NCI-H1092 (cell line): ENCODE data around the gene CTNNA1.
"Not testable (repeated sequence)": the region's sequence is repeated elsewhere in the genome, so short reads cannot be mapped to it uniquely, and the experiment has no call there.

Source experiments
- DNase-seq: peaks from one replicate; lab custom pipeline; 2025; lab: John Stamatoyannopoulos, UW

The CTNNA1 gene

DNA sequence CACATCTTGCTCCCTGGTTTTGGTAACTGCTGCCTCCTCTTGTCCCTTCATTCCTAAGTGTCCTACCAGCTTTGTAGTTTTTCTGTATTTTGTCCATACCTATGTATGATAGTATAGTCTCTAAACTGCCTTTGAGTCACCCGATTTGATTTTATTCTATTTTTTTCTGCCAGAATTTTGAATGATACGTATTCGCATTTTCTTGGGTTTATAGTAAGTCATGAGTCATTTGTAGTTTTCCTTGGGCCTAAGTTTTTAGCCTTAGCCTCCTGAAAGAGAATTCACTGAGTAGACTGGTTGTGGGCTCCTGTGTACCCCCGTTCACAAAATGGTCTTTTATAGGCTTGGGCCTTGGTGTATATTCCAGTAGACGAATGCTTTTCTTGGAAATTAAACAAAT, 62.3 kb downstream of the CTNNA1 start:
- no peak for DNase-seq

- no peak for DNase-seq
These were observed 64.0 kb downstream of the CTNNA1 start for GRCh38 chr5:138817241-138817640.

GRCh38 chr5:138819081-138819480, 65.9 kb downstream of the CTNNA1 start:
- no peak for DNase-seq

- no peak for DNase-seq
These were observed 67.5 kb downstream of the CTNNA1 start for GRCh38 chr5:138820695-138821094.

- DNase-seq, result no peak
These were observed 71.3 kb downstream of the CTNNA1 start for GRCh38 chr5:138824516-138824915.

DNA sequence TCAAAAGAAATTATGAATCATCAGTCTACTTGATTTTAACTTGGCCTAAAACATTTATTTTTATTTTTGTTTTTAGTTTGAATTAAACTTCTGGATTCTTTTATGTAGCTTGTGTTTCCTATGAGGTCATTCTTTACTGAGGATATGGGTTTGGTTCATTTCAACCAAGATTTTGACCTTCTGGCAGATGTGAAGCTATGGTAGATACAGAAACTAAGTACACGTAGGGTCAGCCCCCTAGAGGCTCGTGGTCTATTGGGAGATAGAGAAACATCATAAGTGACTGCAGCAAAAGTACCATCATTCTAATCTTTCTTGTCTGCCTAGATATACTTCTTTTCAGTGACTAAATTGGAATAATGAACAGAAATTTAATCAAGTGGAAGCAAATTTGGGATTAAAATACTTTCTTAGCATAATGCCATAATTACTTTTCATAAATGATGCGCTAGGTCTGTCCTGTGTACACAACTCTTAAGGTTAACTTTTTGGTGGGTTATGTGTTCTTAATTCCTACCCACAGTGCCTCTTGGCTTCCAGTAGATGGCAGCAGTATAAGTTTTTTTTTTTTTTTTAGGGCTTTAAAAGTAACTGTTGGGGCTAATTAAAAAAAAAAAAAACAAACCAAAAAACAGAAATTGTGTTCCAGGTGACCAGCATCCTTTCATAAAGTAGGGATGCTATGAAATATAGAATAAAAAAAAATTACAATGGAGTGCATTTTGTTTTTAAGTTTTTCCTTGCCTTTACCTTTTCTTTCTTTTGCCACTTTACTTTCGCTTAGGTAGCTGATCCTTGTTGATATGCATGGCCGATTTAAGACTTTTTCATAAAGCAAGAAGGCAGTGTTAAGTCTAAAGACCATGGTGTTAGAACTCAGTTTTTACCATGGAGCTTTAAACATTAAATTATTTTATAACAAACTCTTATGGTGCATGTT, 72.0 kb downstream of the CTNNA1 start:
- no peak for DNase-seq

DNA sequence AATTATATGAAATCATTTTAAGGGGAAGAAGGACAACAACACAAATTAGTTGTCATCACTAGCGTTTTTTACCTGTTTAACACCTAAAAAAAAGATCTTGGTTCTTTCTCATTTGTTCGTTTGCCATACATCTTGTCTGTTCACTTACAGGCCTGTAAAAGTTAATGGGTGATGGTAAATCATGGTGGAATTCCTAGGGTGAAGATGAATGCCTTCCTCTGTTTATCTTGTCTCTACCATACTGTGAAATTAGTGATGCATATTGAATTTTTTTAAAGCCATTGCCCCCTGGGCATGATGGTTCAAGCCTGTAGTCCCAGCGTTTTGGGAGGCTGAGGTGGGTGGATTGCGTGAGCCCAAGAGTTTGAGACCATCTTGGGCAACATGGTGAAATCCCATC, 75.3 kb downstream of the CTNNA1 start:
- no peak for DNase-seq

- no peak for DNase-seq
These were observed 76.1 kb downstream of the CTNNA1 start for GRCh38 chr5:138829341-138829740.

DNA sequence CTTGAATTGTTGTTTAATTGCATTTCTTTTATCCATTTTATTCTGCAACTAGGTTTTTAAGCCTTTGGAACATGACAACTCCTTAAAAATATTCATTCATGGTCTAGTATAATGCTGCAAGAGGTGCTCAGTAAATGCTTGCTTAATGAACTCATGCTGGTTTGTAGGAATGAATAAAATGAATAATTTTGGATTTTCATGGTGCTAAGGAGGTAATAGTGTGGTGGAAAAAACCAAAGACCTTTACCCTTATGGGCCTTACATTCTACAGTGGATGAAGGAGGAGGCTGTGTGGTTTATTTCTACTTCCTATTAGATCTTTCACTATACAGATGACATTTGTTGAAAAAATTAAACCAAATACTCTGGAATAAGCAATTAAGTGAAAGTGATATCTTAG, 78.5 kb downstream of the CTNNA1 start:
- DNase-seq, result no peak

- no peak for DNase-seq
These were observed 79.0 kb downstream of the CTNNA1 start for GRCh38 chr5:138832218-138832617.

- DNase-seq, result no peak
These were observed 79.9 kb downstream of the CTNNA1 start for GRCh38 chr5:138833080-138833479.

- no peak for DNase-seq
These were observed 80.7 kb downstream of the CTNNA1 start for GRCh38 chr5:138833726-138834480.

DNA sequence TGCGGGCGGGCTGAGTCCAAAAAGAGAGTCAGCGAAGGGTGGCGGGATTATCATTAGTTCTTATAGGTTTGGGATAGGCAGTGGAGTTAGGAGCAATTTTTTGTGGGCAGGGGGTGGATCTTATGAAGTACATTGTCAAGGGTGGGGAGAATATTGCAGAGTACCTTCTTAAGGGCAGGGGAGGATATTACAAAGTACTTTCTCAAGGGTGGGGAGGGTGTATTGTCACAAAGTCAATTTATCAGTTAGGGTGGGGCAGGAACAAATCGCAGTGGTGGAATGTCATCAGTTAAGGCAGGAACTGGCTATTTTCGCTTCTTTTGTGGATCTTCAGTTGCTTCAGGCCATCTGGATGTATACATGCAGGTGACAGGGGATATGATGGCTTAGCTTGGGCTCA, 81.6 kb downstream of the CTNNA1 start:
- not testable (repeated sequence) for DNase-seq

DNA sequence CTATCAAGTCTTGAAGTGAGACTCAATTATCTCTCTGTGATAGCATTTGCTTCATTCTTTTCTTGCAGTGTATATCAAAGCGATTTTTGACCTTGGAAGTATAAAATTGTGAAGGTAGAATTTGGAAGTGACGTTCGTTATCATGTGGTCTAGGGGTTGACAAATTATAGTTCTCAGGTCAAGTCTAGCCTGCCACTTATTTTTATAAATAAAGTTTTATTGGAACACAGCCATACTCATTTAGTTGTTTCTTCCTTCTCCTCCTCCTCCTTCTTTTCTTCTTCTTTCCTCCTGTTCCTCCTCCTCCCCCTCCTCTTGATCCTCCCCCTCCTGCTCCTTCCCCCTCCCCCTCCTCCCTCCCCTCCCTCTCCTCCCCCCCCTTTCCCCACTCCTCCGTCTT, 83.9 kb downstream of the CTNNA1 start:
- no peak for DNase-seq

DNA sequence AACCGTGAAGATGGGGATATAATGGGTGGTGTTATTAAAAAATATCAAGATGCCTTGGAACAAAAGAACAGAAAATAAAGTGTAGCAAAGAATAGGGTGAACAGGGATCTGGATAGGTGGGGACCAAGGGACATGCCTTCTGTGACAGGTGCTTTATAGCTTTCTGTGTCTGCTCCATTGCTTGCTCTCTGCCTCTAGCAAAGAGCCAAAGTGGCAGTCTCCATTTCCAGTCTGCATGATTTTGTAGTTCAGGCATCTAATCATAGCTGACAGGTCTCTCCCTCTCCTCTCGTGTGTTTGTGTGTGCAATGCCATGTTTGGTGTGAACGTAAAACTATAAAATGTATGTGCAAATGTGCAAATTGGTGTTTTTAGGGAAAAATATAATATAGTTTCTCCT, 86.9 kb downstream of the CTNNA1 start:
- no peak for DNase-seq

DNA sequence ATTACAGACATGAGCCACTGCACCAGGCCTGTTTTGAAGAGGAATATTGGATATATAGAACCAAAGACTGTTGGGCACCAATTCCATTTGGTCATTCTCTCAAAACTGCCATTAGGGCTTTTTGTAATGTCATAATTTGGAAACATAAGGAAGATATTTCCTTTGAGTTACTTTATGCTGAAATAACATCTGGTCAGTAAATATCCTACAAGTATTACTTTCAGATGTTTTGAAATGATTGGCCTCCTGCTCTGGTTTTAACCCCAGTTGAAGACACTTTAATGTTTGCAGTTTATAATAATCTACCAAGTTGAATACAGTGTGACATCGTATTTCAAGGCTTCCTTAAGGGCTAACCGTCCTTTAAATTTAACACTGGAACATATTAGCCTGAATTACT, 88.3 kb downstream of the CTNNA1 start:
- DNase-seq, result no peak

DNA sequence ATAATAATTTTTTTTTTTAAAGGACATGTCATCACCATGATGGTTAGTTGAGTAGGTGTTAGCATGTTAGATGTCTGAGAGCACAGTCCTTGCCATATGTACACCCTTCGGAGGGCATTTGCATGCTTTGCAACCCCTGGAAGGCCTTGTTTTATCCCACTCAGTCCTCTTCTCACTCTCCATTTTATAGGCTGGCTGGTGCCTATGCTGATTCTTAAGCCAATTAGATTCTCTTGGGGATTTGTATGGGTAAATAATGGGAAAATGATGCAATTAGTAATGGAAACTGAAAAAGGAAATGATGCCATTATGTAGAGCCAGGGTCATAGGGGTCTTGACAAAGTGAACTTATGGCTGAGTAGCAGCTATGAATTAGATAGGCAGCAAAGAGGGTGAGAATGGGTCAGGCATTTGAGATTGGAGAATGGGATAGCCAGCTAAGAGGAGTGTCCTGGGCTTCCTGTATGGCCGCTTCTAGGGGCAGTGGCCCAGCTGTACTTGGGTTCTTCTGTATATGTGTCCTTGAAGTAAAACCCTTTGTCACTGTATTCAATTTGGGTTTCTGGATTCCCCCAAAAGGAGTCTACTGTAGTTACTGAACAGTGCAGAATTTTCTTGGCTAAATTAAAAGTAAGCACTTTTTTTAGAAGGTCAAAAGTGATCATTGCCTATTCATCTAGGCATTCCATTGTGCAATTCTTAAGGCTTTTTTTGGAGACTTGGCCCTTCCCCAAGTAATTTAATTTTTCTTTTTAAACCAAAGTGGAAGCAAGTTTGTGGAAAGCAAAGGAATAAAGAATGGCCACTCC, 90.3 kb downstream of the CTNNA1 start:
- no peak for DNase-seq

DNA sequence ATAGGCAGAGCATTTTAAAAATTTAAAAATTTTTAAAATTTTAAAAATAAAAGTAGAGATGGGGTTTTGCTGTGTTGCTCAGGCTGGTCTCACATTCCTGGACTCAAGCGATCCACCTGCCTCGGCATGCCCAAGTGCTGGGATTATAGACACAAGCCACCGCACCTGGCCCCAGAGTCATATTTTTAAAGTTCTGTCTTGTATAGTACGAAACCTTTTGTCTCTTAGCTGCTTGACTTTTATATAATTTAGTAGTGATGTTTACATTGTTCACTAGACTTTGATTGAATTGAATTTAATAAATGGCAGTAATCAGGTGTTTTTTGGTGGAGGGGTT, 90.9 kb downstream of the CTNNA1 start:
- DNase-seq, result no peak

DNA sequence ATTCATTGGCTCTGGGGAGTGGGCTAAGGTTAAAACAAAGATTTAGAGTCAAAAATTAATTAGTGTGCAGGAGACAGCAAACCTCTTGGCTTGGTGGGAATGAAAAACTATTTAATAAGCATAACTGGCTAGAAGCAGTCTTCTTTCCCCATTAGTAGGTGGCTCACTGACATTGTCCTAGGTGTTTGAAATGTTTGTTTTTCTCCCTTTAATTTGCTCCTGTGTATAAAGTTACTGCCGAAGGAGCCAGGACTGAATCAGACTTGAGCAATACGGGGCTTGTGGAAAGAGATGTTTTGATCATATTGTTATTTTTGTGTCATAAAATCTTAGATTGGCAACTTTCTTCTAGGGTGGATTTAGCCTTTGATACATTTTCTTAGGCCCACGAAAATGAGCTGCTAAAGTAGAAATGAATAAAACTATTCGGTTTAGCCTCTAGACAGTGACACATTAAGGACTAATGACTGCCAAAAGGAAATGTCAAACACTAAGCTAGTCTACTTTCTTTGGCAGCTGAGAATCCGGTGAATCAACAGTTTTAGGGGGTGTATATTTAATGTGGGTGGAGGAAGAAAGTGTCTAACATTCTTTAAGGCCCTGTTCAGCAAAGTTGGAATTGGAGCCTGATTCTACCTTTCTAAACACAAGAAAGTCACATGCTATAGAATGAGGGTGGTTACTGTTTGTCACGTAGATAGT, 91.7 kb downstream of the CTNNA1 start:
- no peak for DNase-seq

- no peak for DNase-seq
These were observed 96.2 kb downstream of the CTNNA1 start for GRCh38 chr5:138849439-138849838.

DNA sequence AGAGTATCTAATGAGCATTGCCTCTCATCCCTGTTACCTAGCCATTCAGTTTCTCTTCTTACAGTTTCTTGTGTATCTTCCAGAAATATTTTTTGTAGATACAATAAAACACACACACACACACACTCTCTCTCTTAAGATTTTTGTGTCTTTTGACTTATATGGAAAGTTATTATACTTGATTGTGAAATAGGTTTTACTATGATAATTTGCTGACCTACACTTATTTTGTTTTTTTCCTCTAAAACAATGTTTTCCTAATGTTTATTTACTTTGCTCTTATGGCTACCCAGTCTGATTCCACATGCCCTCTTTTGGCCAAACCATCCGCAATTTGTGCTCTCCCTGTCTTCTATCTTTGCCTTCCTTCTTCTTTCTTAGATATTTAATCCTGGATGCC, 96.7 kb downstream of the CTNNA1 start:
- DNase-seq, result no peak

DNA sequence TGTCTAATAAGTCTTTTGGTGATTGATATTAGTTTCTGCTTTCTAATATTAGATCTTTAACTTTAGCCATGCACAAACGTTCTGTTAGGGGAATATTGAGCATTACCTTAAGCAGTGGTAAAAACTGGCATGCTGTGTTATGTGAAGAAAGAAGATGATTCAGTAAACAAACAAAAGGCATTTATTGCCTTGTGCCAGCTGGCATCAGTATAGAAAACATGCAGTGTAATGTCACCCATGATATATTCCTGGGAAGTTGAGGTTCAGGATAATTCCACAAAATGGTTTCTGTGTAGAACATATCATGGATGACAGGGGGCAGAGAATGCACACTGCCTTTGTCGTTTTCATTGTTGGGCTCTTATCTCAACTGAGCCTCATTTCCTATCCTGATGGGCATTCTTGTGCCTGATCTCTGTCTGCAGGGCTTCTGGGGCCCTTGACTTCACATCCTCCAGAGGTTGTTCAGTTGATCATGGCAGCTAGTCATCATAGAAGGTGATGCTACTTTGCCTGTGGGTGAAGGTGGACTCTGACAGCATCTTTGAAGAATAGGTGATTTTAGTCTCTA, 97.7 kb downstream of the CTNNA1 start:
- DNase-seq, result no peak
